Activated CD4-positive, alpha-beta T cell treated with anti-CD3 and anti-CD28 coated beads for 24 hours (primary cell): ENCODE results near the gene HTT.

Source experiments
- DNase-seq, 2 donors: peaks; one replicate each; pipeline ENCODE4 v3.0.0-alpha.2; 2020; ENCODE audit warnings: low read depth in 2 of 2

HTT gene

GRCh38 chr4:3288571-3289094, 214.2 kb downstream of the HTT start:
- no peak for DNase-seq

GRCh38 chr4:3290476-3290875, 216.0 kb downstream of the HTT start:
- DNase-seq, result no peak

- DNase-seq, result no peak
Observed at GRCh38 chr4:3290889-3291321, 216.4 kb downstream of the HTT start.

DNA sequence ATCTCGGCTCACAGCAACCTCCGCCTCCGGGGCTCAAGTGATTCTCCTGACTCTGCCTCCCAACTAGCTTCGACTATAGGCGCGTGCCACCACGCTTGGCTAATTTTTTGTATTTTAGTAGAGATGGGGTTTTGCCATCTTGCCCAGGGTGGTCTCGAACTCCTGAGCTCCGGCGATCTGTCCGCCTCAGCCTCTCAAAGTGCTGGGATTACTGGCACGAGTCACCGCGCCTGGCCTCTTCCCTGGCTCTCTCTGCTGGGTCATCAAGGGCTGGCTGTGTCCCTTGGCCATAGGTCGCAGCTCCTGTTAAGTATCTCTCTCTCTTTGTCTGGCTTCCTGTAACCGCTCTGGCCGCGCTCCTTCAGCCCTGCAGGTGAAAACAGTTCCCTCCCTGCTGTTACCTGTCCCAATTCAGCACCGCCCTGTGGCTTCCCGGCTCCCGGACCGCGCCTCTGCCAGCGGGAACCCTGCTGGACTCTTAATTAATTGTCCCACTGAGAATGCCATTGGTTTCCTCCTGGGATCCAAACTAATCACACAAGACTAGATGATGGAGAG, 217.0 kb downstream of the HTT start:
- DNase-seq, result no peak

DNA sequence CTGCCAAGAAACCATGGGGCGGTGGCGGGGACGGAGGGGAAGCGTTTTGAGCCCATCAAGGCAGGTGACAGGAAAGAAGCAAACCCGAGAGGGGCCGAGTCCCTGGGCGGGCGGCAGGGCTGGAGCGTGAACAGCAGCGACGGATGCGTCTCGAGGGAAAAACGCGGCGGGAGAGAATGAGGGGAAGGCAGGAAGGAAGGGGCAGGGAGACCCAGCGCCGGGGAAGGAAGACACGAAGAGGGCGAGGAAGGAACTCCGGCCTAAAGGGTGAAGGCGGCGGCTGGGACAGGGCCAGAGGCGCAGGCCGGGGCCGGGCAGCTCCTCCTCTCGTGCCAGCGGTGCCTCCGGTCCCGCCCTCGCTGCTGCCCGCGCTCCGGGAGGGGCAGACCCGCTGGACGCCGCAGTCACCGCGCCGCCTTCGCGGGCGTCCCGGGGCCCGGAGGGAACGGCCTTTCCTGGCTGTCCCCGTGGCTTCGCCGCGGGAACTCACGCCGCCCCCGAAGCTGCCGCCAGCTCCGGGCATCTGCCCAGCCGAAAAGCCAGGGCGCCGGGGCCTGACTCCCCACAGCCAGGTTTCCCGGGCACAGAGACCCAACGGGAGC, 217.6 kb downstream of the HTT start:
- peak in 1 of 2 donors; percentile 9 for DNase-seq

DNA sequence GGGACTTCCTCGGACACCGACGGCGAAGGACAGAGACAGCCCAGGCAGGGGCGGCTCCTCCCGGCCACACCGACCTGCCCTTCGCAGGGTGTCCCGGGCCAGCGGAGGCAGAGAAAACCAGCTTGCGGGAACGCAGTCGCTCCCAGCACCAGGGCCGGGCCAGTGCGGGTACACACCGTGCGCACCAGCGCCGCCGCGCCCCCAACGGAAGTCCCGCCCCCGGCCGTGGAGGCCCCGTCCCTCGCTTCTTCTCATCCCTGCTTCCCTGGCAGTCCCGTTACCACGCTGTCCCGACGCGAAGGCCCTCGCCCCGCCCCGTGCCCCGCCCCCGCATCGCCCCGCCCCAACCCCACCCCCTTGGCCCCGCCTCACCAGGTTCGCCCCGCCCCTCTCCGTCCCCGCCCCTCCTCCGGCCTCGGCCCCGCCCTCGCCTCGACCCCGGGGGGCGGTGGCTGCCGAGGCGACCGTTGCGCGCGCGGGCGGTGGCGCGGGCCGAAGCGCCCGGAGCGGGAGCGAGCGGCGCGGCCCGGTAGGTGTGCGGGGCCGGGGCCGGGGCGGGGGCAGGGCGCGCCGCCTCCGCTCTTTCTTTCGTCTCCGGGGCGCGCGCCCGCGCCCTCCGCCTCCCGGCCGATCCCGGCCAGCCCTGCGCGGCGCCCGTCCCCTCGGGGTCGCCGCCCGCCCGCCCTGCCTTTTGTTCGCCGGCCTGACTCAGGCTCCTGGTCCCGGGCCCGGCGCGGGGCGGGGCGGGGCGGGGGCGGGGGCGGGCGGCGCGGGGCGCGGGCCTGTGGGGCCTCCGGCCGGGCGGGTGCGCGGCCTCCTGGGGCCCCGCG, 218.3 kb downstream of the HTT start, which contains the start of gene RGS12:
Gene RGS12, plus strand, starts transcription at position 451 of the 830 bp plus-strand sequence. CDS start 23,150 bp downstream, outside the sequence.
- peak; percentile 80 to 88 for DNase-seq
